ENCODE data around the gene RASGRF2.

DNA sequence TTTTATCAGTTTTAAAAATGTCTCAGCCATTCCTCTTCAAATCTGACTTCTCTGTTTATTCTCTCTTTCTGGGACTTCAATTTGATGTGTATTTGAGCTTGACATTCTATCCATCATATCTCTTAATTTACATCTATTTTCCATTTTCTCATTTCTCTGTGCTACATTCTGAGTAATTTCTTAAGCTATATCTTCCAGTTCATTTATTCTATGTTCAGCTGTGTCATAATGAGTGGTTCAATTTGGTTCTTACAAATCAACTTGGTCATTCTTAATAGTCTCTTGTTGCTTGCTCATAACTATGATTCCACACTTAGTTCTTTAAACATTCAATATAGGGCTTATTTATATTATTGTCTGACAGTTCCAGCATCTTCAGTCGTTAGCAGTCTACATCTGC is 289.8 kb downstream of the RASGRF2 start:
- TF ChIP-seq, protein P1, sequence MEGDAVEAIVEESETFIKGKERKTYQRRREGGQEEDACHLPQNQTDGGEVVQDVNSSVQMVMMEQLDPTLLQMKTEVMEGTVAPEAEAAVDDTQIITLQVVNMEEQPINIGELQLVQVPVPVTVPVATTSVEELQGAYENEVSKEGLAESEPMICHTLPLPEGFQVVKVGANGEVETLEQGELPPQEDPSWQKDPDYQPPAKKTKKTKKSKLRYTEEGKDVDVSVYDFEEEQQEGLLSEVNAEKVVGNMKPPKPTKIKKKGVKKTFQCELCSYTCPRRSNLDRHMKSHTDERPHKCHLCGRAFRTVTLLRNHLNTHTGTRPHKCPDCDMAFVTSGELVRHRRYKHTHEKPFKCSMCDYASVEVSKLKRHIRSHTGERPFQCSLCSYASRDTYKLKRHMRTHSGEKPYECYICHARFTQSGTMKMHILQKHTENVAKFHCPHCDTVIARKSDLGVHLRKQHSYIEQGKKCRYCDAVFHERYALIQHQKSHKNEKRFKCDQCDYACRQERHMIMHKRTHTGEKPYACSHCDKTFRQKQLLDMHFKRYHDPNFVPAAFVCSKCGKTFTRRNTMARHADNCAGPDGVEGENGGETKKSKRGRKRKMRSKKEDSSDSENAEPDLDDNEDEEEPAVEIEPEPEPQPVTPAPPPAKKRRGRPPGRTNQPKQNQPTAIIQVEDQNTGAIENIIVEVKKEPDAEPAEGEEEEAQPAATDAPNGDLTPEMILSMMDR (IDR thresholded peaks at IDR 0.05): no peak
- TF ChIP-seq POLR2A (IDR thresholded peaks at IDR 0.05): no peak
